HG03175 (cell line): Measurements from ENCODE around the gene ZNF155.

Source experiments
- ATAC-seq: cut with Tn5 transposase; IDR thresholded peaks from one replicate; pipeline ENCODE4 v1.9.1; 2021; ENCODE audit warnings: mild to moderate bottlenecking, moderate library complexity; ENCODE audit not compliant: unreplicated experiment

ZNF155 gene

GRCh38 chr19:44003461-44004009 is 19.5 kb downstream of the ZNF155 start:
- ATAC-seq, result peak; percentile 33

- ATAC-seq, result no peak
Observed at GRCh38 chr19:44005973-44006372, 22.0 kb downstream of the ZNF155 start.

GRCh38 chr19:44007473-44007872 is 23.5 kb downstream of the ZNF155 start:
- no peak for ATAC-seq

GRCh38 chr19:44010468-44010867 is 26.5 kb downstream of the ZNF155 start:
- no peak for ATAC-seq

- no peak for ATAC-seq
Observed at GRCh38 chr19:44019498-44019897, 35.5 kb downstream of the ZNF155 start.

GRCh38 chr19:44021221-44021620 is 37.2 kb downstream of the ZNF155 start:
- ATAC-seq, result no peak

GRCh38 chr19:44024900-44025216 is 40.9 kb downstream of the ZNF155 start:
- ATAC-seq, result no peak

GRCh38 chr19:44025217-44025936 is 41.4 kb downstream of the ZNF155 start, which contains the start of gene ZNF222:
Gene ZNF222 (plus strand): TSS chr19:44025379. CDS start chr19:44025437, 58 bp downstream.
- ATAC-seq, result peak; percentile 93

- ATAC-seq, result no peak
Observed at GRCh38 chr19:44026622-44027021, 42.6 kb downstream of the ZNF155 start.

- no peak for ATAC-seq
Observed at GRCh38 chr19:44032001-44032610, 48.1 kb downstream of the ZNF155 start.

- ATAC-seq, result no peak
Observed at GRCh38 chr19:44042147-44042546, 58.2 kb downstream of the ZNF155 start.
